H9 (cell line): ENCODE measurements around the gene ACACA. TPM values are rescaled to one million over a fixed set of nuclear protein-coding genes. Genes with fewer than 3 reads are reported as not detected.

Experiments
- DNase-seq: peaks from one replicate; pipeline ENCODE4 v3.0.0-alpha.2; 2017
- H2AFZ ChIP-seq: one replicate; pipeline ENCODE4 v1.6.1; 2013; ENCODE audit warnings: mild to moderate bottlenecking, low read length, control low read depth, moderate library complexity
- H2AK5ac ChIP-seq: 2 replicates; pipeline ENCODE4 v1.6.1; 2013; ENCODE audit warnings: low read length, control low read depth, mixed read lengths; ENCODE audit not compliant: insufficient read length
- H2BK120ac ChIP-seq: one replicate; pipeline ENCODE4 v1.6.1; 2013; ENCODE audit warnings: low read depth, mild to moderate bottlenecking, low read length, control low read depth, inconsistent platforms; ENCODE audit not compliant: poor library complexity, severe bottlenecking
- H2BK12ac ChIP-seq: 2 replicates; pipeline ENCODE4 v1.6.1; 2013; ENCODE audit warnings: low read length, control low read depth, mixed read lengths, low read depth; ENCODE audit not compliant: insufficient read length
- H2BK15ac ChIP-seq: 2 replicates; pipeline ENCODE4 v1.6.1; 2013; ENCODE audit warnings: low read depth, low read length, control low read depth
- H2BK20ac ChIP-seq: one replicate; pipeline ENCODE4 v1.6.1; 2013; ENCODE audit warnings: low read depth, mild to moderate bottlenecking, low read length, control low read depth, inconsistent platforms; ENCODE audit not compliant: poor library complexity, severe bottlenecking
- H2BK5ac ChIP-seq: 2 replicates; pipeline ENCODE4 v1.6.1; 2013; ENCODE audit warnings: low read length, control low read depth, mixed read lengths; ENCODE audit not compliant: insufficient read length
- H3K14ac ChIP-seq: 2 replicates; pipeline ENCODE4 v1.6.1; 2013; ENCODE audit warnings: low read length, control low read depth; ENCODE audit not compliant: insufficient read depth
- H3K18ac ChIP-seq: 2 replicates; pipeline ENCODE4 v1.6.1; 2013; ENCODE audit warnings: low read depth, mild to moderate bottlenecking, mixed read lengths, low read length, control low read depth; ENCODE audit not compliant: insufficient read length
- H3K23ac ChIP-seq: 2 replicates; pipeline ENCODE4 v1.6.1; 2013; ENCODE audit warnings: low read length, control low read depth, mixed read lengths, low read depth; ENCODE audit not compliant: insufficient read length
- H3K23me2 ChIP-seq: 2 replicates; pipeline ENCODE4 v1.6.1; 2013; ENCODE audit warnings: low read depth, mild to moderate bottlenecking, mixed read lengths, low read length, control low read depth; ENCODE audit not compliant: insufficient read length, poor library complexity, severe bottlenecking
- H3K27ac ChIP-seq: 2 replicates; pipeline ENCODE4 v1.5.1; 2013; ENCODE audit warnings: low read length, control low read depth, mixed read lengths, low read depth; ENCODE audit not compliant: insufficient read length
- H3K27me3 ChIP-seq: 2 replicates; pipeline ENCODE4 v1.6.1; 2013; ENCODE audit warnings: low read length, control low read depth, inconsistent platforms; ENCODE audit not compliant: insufficient read depth
- H3K4ac ChIP-seq: 2 replicates; pipeline ENCODE4 v1.6.1; 2013; ENCODE audit warnings: low read depth, mild to moderate bottlenecking, control low read depth, inconsistent platforms, low read length, moderate library complexity
- H3K4me1 ChIP-seq: 2 replicates; pipeline ENCODE4 v1.6.1; 2013; ENCODE audit warnings: low read length, control low read depth, inconsistent platforms; ENCODE audit not compliant: insufficient read depth
- H3K4me2 ChIP-seq: 2 replicates; pipeline ENCODE4 v1.6.1; 2013; ENCODE audit warnings: low read length, control low read depth, mixed read lengths; ENCODE audit not compliant: insufficient read length, insufficient read depth
- H3K56ac ChIP-seq: 2 replicates; pipeline ENCODE4 v1.6.1; 2013; ENCODE audit warnings: low read depth, mild to moderate bottlenecking, mixed read lengths, low read length, control low read depth; ENCODE audit not compliant: insufficient read length
- H3K79me1 ChIP-seq: 2 replicates; pipeline ENCODE4 v1.6.1; 2013; ENCODE audit warnings: low read depth, mild to moderate bottlenecking, moderate library complexity, low read length, control low read depth, inconsistent platforms; ENCODE audit not compliant: insufficient read depth, poor library complexity, severe bottlenecking
- H3K79me2 ChIP-seq: 2 replicates; pipeline ENCODE4 v1.6.1; 2013; ENCODE audit warnings: low read length, control low read depth, inconsistent platforms; ENCODE audit not compliant: insufficient read depth
- H3K9ac ChIP-seq: 2 replicates; pipeline ENCODE4 v1.6.1; 2013; ENCODE audit warnings: low read length, control low read depth, mixed read lengths; ENCODE audit not compliant: insufficient read length; ENCODE audit errors: extremely low read depth
- H3K9me3 ChIP-seq: one replicate; pipeline ENCODE4 v1.6.1; 2013; ENCODE audit warnings: low read depth, low read length, inconsistent platforms; ENCODE audit not compliant: control insufficient read depth
- H3T11ph ChIP-seq: one replicate; pipeline ENCODE4 v1.6.1; 2013; ENCODE audit warnings: mild to moderate bottlenecking, low read length, control low read depth, inconsistent platforms
- H4K20me1 ChIP-seq: one replicate; pipeline ENCODE4 v1.6.1; 2013; ENCODE audit not compliant: control insufficient read depth, insufficient read length, insufficient read depth
- H4K5ac ChIP-seq: 2 replicates; pipeline ENCODE4 v1.6.1; 2013; ENCODE audit warnings: low read depth, mild to moderate bottlenecking, mixed read lengths, low read length, control low read depth; ENCODE audit not compliant: insufficient read length
- H4K8ac ChIP-seq: replicated peaks from 2 replicates; pipeline ENCODE4 v1.6.1; 2013; ENCODE audit warnings: low read length, control low read depth, mixed read lengths, low read depth; ENCODE audit not compliant: insufficient read length
- H4K91ac ChIP-seq: 2 replicates; pipeline ENCODE4 v1.6.1; 2013; ENCODE audit warnings: low read depth, mild to moderate bottlenecking, moderate library complexity, mixed read lengths, low read length, control low read depth; ENCODE audit not compliant: insufficient read length
- H3K27ac Mint-ChIP-seq, 3 experiments: 2 replicates in 2 of 3; 3 replicates in 1 of 3; pipeline ENCODE4 v1.8.0; 2020 to 2021; ENCODE audit warnings: mixed read lengths in 3 of 3, mild to moderate bottlenecking in 1 of 3, moderate library complexity in 1 of 3
- H3K27me3 Mint-ChIP-seq: 2 replicates; pipeline ENCODE4 v1.8.0; 2021; ENCODE audit warnings: low read depth, mild to moderate bottlenecking, moderate library complexity, mixed read lengths
- H3K36me3 Mint-ChIP-seq, 3 experiments: 2 replicates in 2 of 3; 3 replicates in 1 of 3; pipeline ENCODE4 v1.8.0; 2020 to 2021; ENCODE audit warnings: low read depth in 3 of 3, mixed read lengths in 3 of 3; ENCODE audit not compliant: insufficient read depth in 1 of 3
- H3K4me1 Mint-ChIP-seq, 2 experiments: 2 replicates each; pipeline ENCODE4 v1.8.0; 2020; ENCODE audit warnings: mixed read lengths in 2 of 2
- H3K4me3 Mint-ChIP-seq, 2 experiments: 2 replicates in 1 of 2; 3 replicates in 1 of 2; pipeline ENCODE4 v1.8.0; 2020 to 2021; ENCODE audit warnings: mild to moderate bottlenecking in 2 of 2, mixed read lengths in 2 of 2, moderate library complexity in 1 of 2
- H3K9me3 Mint-ChIP-seq, 2 experiments: 2 replicates in 1 of 2; 3 replicates in 1 of 2; pipeline ENCODE4 v1.8.0; 2020; ENCODE audit warnings: mild to moderate bottlenecking in 2 of 2, mixed read lengths in 2 of 2, moderate library complexity in 1 of 2
- whole genome bisulfite sequencing: extraction: QIAGEN DNeasy Blood & Tissue Kit; methylation state at CpG from one replicate; pipeline ENCODE4 v1.1.7; 2013; ENCODE audit warnings: missing lambda C conversion rate, low lambda C conversion rate, mixed read lengths; ENCODE audit not compliant: insufficient read length; ENCODE audit errors: extremely low coverage; 5-methylcytosine and 5-hydroxymethylcytosine counted together
- total RNA-seq: library from RNA; stranded (reverse); gene quantifications from 2 replicates; pipeline ENCODE4 v1.2.1, GENCODE V29; 2021
- TF ChIP-seq, protein P1 (sequence below): fragments of 200-600 bp; sonication (generic); conservative IDR thresholded peaks from 3 replicates; pipeline ENCODE4 v1.8.0; 2021; ENCODE audit warnings: antibody characterized with exemption, mild to moderate bottlenecking

Gene ACACA
- total RNA-seq, 1 experiment from 2014 or later: 135 TPM

DNA sequence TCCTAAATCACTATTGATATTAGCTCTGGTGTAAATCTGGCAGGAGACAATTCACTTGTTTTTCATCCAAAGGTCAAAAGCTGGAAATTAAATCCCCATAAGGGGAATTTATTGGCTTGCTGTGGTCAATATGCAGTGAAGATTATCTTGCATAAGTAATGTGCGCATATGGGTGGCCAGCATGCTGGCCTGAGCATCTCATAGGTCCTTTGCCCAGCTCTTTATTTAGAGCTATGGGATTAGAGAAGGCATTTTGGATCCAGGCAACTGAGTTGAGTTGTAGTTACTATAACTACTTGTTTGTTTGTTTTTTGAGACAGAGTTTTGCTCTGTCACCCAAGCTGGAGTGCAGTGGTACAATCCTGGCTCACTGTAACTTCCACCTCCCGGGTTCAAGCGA lies 347.1 kb downstream of the ACACA start:
- H3K27me3 Mint-ChIP-seq: no peaks in the 10 kb centered on the region

More for the DNA sequence above, 347.1 kb downstream of the ACACA start:
- H3K9me3 Mint-ChIP-seq: no peaks in the 10 kb centered on the region; a peak in 1 of 5 replicates
- no peak overlapping the region for H2BK15ac ChIP-seq
- no peaks in the 10 kb centered on the region for H3K27me3 ChIP-seq
- no peaks in the 10 kb centered on the region for H3K9me3 ChIP-seq
- H2BK12ac ChIP-seq: no peak overlapping the region
- H3K4me3 Mint-ChIP-seq: no peak overlapping the region
- no peaks in the 10 kb centered on the region for H3K79me2 ChIP-seq
- H3K23me2 ChIP-seq: no peaks in the 10 kb centered on the region
- no peak overlapping the region for H3K18ac ChIP-seq
- H4K20me1 ChIP-seq: no peaks in the 10 kb centered on the region
- no peak for DNase-seq
- no peak overlapping the region for H4K5ac ChIP-seq
- no peak overlapping the region for H3K9ac ChIP-seq
- no peak overlapping the region for H3K14ac ChIP-seq
- H2BK5ac ChIP-seq: no peak overlapping the region
- peaks cover 45 to 52% of the 10 kb centered on the region in 2 experiments for H3K4me1 Mint-ChIP-seq
- WGBS: no CpG with 5 or more reads among the region's 3 CpGs
- H3T11ph ChIP-seq: no peak overlapping the region
- TF ChIP-seq, protein P1, sequence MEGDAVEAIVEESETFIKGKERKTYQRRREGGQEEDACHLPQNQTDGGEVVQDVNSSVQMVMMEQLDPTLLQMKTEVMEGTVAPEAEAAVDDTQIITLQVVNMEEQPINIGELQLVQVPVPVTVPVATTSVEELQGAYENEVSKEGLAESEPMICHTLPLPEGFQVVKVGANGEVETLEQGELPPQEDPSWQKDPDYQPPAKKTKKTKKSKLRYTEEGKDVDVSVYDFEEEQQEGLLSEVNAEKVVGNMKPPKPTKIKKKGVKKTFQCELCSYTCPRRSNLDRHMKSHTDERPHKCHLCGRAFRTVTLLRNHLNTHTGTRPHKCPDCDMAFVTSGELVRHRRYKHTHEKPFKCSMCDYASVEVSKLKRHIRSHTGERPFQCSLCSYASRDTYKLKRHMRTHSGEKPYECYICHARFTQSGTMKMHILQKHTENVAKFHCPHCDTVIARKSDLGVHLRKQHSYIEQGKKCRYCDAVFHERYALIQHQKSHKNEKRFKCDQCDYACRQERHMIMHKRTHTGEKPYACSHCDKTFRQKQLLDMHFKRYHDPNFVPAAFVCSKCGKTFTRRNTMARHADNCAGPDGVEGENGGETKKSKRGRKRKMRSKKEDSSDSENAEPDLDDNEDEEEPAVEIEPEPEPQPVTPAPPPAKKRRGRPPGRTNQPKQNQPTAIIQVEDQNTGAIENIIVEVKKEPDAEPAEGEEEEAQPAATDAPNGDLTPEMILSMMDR: no peak
- H2BK20ac ChIP-seq: no peak overlapping the region
- H2AK5ac ChIP-seq: no peak overlapping the region
- H3K27ac ChIP-seq: no peak overlapping the region
- peaks cover 0 to 27% (median 16%) of the 10 kb centered on the region in 3 experiments; a peak in 6 of 7 replicates for H3K36me3 Mint-ChIP-seq
- H3K4ac ChIP-seq: no peak overlapping the region
- no peak overlapping the region for H3K4me2 ChIP-seq
- no peak overlapping the region for H2AFZ ChIP-seq
- H3K56ac ChIP-seq: no peak overlapping the region
- peaks cover 11% of the 10 kb centered on the region; the same call in 1 of the 2 replicates for H3K4me1 ChIP-seq
- H3K23ac ChIP-seq: no peak overlapping the region
- H4K8ac ChIP-seq: no peak overlapping the region
- no peak overlapping the region for H4K91ac ChIP-seq
- no peaks in the 10 kb centered on the region for H3K79me1 ChIP-seq
- H2BK120ac ChIP-seq: no peak overlapping the region
- H3K27ac Mint-ChIP-seq: no peak overlapping the region; a peak in 1 of 7 replicates
